MG63 (cell line): Measurements from ENCODE around the gene CDK2AP2. TPM values are rescaled to one million over a fixed set of nuclear protein-coding genes. Genes with fewer than 3 reads are reported as not detected.
"Not testable (repeated sequence)": the region's sequence is repeated elsewhere in the genome, so short reads cannot be mapped to it uniquely, and the experiment has no call there.

ENCODE experiments used
- DNase-seq: peaks from one replicate; pipeline ENCODE4 v3.0.0-alpha.2; 2020
- H3K27me3 ChIP-seq: fragments of 250-450 bp; sonication (Bioruptor Pico); 2 replicates; pipeline ENCODE4 v1.5.1; 2020; ENCODE audit warnings: mild to moderate bottlenecking, moderate library complexity
- H3K36me3 ChIP-seq: fragments of 250-450 bp; sonication (Bioruptor Pico); 2 replicates; pipeline ENCODE4 v1.5.1; 2020; ENCODE audit warnings: mild to moderate bottlenecking, moderate library complexity
- H3K4me3 ChIP-seq: fragments of 250-450 bp; sonication (Bioruptor Pico); 2 replicates; pipeline ENCODE4 v1.5.1; 2020; ENCODE audit warnings: mild to moderate bottlenecking, moderate library complexity
- H3K9me3 ChIP-seq: fragments of 250-450 bp; sonication (Bioruptor Pico); 2 replicates; pipeline ENCODE4 v1.5.1; 2020; ENCODE audit warnings: mild to moderate bottlenecking, moderate library complexity
- total RNA-seq: library from RNA; depleted of rRNA; stranded (reverse); fragments of >200 nt; shearing (Covaris generic); gene quantifications from 2 replicates; pipeline ENCODE4 v1.2.3, GENCODE V29; 2014; ENCODE audit warnings: low replicate concordance

Gene CDK2AP2
- total RNA-seq, 1 experiment from 2014 or later: 14.1 TPM

- no peaks in the 10 kb centered on the region for H3K27me3 ChIP-seq
- no peaks in the 10 kb centered on the region for H3K9me3 ChIP-seq
- DNase-seq: no peak
- peaks cover 7% of the 10 kb centered on the region for H3K36me3 ChIP-seq
- no peak overlapping the region for H3K4me3 ChIP-seq
Measured at GRCh38 chr11:67497656-67498291, 10.2 kb downstream of the CDK2AP2 start.

GRCh38 chr11:67496113-67496512 is 11.8 kb downstream of the CDK2AP2 start:
- Histone ChIP-seq H3K27me3 (no peaks in the 10 kb centered on the region), H3K36me3 (peaks cover 6% of the 10 kb centered on the region), H3K4me3 (no peak overlapping the region), H3K9me3 (no peaks in the 10 kb centered on the region)
- DNase-seq: no peak

GRCh38 chr11:67495234-67496005 is 12.5 kb downstream of the CDK2AP2 start:
- no peaks in the 10 kb centered on the region for H3K9me3 ChIP-seq
- H3K36me3 ChIP-seq: peaks cover 9% of the 10 kb centered on the region
- no peaks in the 10 kb centered on the region for H3K27me3 ChIP-seq
- no peak for DNase-seq
- H3K4me3 ChIP-seq: no peak overlapping the region

- Histone ChIP-seq H3K27me3 (no peaks in the 10 kb centered on the region), H3K4me3 (no peak overlapping the region), H3K9me3 (no peaks in the 10 kb centered on the region), H3K36me3 (peaks cover 9% of the 10 kb centered on the region)
- DNase-seq: no peak
Measured at GRCh38 chr11:67494371-67495233, 13.4 kb downstream of the CDK2AP2 start.

- Histone ChIP-seq H3K4me3 (no peak overlapping the region), H3K36me3 (peaks cover 9% of the 10 kb centered on the region), H3K9me3 (no peaks in the 10 kb centered on the region), H3K27me3 (no peaks in the 10 kb centered on the region)
- DNase-seq: no peak
Measured at GRCh38 chr11:67493548-67494370, 14.2 kb downstream of the CDK2AP2 start.

GRCh38 chr11:67492801-67493547 is 15.0 kb downstream of the CDK2AP2 start:
- no peaks in the 10 kb centered on the region for H3K27me3 ChIP-seq
- no peak overlapping the region for H3K4me3 ChIP-seq
- H3K36me3 ChIP-seq: peaks cover 9% of the 10 kb centered on the region
- no peak for DNase-seq
- no peaks in the 10 kb centered on the region for H3K9me3 ChIP-seq

- Histone ChIP-seq H3K4me3 (no peak overlapping the region), H3K9me3 (no peaks in the 10 kb centered on the region), H3K27me3 (no peaks in the 10 kb centered on the region), H3K36me3 (peaks cover 11% of the 10 kb centered on the region)
- no peak for DNase-seq
Measured at GRCh38 chr11:67492069-67492727, 15.8 kb downstream of the CDK2AP2 start.

- no peak overlapping the region for H3K4me3 ChIP-seq
- no peaks in the 10 kb centered on the region for H3K9me3 ChIP-seq
- DNase-seq: no peak
- no peaks in the 10 kb centered on the region for H3K27me3 ChIP-seq
- H3K36me3 ChIP-seq: peaks cover 11% of the 10 kb centered on the region
Measured at GRCh38 chr11:67491276-67492068, 16.5 kb downstream of the CDK2AP2 start.

- Histone ChIP-seq H3K4me3 (no peak overlapping the region), H3K9me3 (no peaks in the 10 kb centered on the region), H3K27me3 (no peaks in the 10 kb centered on the region), H3K36me3 (peaks cover 11% of the 10 kb centered on the region)
- no peak for DNase-seq
Measured at GRCh38 chr11:67490727-67491065, 17.3 kb downstream of the CDK2AP2 start.

- no peak for DNase-seq
- Histone ChIP-seq H3K36me3 (peaks cover 11% of the 10 kb centered on the region), H3K4me3 (no peak overlapping the region), H3K9me3 (no peaks in the 10 kb centered on the region), H3K27me3 (no peaks in the 10 kb centered on the region)
Measured at GRCh38 chr11:67489885-67490726, 17.9 kb downstream of the CDK2AP2 start.

- H3K4me3 ChIP-seq: no peak overlapping the region
- no peak for DNase-seq
- H3K36me3 ChIP-seq: peaks cover 11% of the 10 kb centered on the region
- H3K27me3 ChIP-seq: no peaks in the 10 kb centered on the region
- no peaks in the 10 kb centered on the region for H3K9me3 ChIP-seq
Measured at GRCh38 chr11:67489203-67489884, 18.6 kb downstream of the CDK2AP2 start.

- Histone ChIP-seq H3K4me3 (no peak overlapping the region), H3K9me3 (no peaks in the 10 kb centered on the region), H3K36me3 (peaks cover 6% of the 10 kb centered on the region), H3K27me3 (no peaks in the 10 kb centered on the region)
- no peak for DNase-seq
Measured at GRCh38 chr11:67486481-67487195, 21.3 kb downstream of the CDK2AP2 start.

GRCh38 chr11:67485873-67486361 is 22.0 kb downstream of the CDK2AP2 start:
- not testable (repeated sequence) for DNase-seq

More at GRCh38 chr11:67485873-67486361, 22.0 kb downstream of the CDK2AP2 start:
- not testable (repeated sequence) for H3K4me3 ChIP-seq, H3K9me3 ChIP-seq, H3K27me3 ChIP-seq, H3K36me3 ChIP-seq
